Colon (tissue), 2 donors: ENCODE results near the gene CAMK1.

ENCODE experiments used
- FAIRE-seq: peaks from 2 replicates; lab custom pipeline; 2012; peaks lifted over from hg19 to GRCh38; lab: Jason Lieb, UNC
- donor health status: control.
- donor health status: control.

Gene CAMK1

DNA sequence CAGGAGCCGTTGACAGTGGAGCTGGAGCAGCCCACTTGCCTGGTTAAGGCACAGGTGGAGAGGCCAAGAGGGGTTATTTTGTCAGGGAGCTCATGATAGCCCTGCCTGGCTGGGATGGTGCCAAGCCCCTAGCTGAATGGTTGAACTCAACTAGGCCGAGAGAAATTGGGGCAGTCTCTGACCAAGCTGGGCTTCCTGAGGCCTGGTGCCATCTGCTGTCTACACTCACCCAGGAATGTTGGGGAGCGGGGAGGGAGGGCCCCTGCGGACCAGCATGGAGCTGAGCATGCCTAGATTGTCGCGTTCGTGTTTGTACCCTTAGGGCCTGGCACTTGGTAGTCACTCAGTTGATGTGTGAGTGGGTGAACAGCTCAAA is 37.0 kb downstream of the CAMK1 start:
- no peak for FAIRE-seq

GRCh38 chr3:9732080-9732739 is 37.5 kb downstream of the CAMK1 start:
- FAIRE-seq, result no peak

- no peak for FAIRE-seq
Observed at GRCh38 chr3:9731206-9732079, 38.3 kb downstream of the CAMK1 start, which contains the start of gene BRPF1. Gene BRPF1 (plus strand): TSS chr3:9731735. CDS start chr3:9734141, 2,406 bp downstream.

GRCh38 chr3:9730657-9731205 is 39.0 kb downstream of the CAMK1 start:
- FAIRE-seq, result no peak

GRCh38 chr3:9729419-9729818 is 40.3 kb downstream of the CAMK1 start:
- FAIRE-seq, result no peak

DNA sequence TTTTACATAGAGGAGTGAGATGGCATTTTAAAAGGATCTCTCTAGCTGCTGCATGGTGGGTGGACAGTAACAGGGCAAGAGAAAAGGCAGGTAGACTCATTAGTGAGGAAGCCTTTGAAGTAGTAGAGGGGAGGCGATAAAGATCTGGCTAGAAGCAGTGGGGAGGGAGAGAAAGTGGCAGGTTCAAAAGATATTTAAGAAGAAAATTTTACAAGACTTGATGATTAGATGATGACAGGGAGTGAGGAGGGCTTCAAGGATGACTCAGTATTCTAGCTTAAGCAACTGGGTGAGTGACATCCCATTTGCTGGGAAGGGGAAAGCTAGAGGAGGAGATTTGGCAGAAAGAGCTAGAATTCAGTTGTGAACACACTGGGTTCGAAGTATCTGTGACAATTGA is 42.0 kb downstream of the CAMK1 start:
- no peak for FAIRE-seq

- FAIRE-seq, result no peak
Observed at GRCh38 chr3:9727041-9727595, 42.6 kb downstream of the CAMK1 start.

DNA sequence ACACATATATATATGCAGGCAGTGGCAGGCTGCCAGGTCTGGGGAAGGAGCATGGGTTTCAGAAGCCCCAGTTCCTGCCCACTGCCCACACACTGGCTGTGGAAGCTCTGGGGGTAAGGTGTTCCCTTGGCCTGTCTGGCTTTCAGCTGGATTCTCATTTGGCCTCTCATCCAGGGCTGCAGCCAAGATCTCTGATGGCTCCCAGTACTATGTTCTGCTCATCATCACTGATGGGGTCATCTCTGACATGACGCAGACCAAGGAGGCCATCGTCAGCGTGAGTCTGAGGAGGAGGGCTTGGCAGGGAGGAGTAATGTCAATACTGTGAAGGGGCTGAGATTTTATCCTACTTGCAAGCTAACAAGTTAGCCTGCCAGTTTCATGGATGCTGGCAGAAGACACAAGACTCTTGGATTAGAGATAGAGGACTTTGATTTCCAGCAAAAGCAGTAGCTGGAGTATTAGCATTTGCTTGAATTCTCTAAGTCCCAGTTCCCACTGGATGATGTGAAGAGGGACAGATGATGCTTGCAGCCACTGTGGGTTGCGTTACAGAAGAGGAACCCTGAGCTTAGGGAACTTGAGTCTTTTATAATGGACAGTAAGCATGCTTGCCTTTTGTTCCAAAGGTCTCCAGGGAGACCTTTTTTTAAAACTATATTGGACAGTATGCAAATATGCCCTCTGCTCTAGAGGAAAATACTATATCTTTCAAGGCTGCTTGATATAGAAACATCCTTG is 43.8 kb downstream of the CAMK1 start:
- no peak for FAIRE-seq

GRCh38 chr3:9721700-9722060 is 48.1 kb downstream of the CAMK1 start:
- FAIRE-seq, result no peak

DNA sequence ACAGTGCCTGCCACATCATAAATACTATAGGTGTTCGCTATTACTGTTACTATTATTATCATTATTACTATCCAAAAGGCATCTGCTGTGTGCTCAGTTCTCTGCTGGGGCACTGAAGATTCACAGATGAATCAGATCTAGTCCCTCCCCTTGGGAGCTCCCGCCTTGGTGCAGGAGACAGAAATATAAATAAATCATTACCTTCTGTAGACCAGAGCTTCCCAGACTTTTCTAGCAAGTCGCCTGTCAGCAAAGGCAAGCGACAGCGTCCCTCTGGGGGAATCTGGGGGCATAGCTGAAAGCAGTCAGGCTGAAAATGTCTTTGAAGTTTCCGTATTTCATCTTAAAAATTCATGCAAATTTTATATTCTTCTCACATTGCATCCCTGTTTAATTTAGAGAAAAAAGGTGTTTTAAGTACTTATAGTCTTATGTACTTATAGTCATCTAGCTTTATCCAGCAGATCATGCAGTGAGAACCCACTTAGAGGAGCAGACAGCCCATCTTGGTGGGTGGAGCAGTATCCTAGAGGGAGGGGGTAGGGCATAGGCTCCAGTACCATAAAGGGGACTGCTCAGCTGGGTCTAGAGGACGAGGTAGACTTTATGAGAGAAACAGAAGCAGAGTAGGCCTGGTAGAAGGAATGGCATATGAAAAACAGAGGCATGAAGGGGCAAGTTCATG is 48.6 kb downstream of the CAMK1 start:
- FAIRE-seq, result no peak

GRCh38 chr3:9718118-9718517 is 51.6 kb downstream of the CAMK1 start:
- no peak for FAIRE-seq

DNA sequence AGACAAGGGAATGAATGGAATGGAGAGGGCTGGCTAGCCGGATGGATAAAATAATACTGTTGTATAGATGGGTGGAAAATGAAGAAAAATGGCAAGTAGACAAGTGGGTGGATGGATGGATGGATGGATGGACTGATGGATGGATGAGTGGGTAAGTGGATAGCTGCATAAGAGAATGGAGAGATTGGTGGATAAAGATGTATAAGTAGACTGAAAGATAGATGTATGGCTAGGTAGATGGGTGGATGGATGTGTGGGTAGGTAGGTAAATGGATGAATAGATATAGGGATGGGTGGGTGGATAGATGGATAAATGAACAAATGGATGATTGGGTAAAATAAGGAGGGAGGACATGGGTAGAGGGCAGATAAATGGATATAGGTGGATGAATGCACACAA is 52.2 kb downstream of the CAMK1 start:
- FAIRE-seq, result no peak

DNA sequence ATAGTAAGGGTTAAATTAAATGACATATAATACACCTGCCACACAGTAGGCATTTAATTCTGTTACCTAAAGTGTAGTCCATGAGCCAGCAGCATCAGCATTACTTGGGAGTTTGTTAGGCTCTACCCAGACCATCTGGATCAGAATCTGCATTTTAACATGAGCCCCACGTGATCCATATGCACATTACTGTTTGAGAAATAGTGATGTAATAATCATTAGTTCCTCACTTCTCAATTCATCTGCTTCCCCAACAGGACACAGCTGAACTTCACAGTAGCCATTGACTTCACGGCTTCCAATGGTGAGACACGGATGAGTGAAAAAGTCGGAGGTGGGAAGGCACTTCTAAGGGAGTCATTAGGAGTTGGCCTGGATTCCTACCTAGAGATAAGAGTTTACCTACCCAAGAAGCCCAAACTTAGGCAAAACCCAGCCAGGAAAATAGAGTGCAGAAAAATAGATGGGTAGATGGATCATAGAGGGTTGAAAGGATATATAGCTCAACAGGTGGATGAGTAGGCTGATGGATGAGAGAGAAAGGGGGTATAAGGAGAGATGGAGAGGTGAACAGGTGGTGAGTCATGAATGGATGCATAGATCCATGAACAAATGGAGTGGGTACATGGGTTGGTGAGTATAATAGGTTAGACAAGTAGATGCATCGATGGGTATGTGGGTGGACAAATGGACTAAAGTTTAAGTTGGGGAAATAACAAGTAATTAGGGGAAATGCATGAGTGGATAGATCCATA is 52.8 kb downstream of the CAMK1 start:
- no peak for FAIRE-seq

GRCh38 chr3:9715764-9716437 is 53.8 kb downstream of the CAMK1 start:
- no peak for FAIRE-seq

DNA sequence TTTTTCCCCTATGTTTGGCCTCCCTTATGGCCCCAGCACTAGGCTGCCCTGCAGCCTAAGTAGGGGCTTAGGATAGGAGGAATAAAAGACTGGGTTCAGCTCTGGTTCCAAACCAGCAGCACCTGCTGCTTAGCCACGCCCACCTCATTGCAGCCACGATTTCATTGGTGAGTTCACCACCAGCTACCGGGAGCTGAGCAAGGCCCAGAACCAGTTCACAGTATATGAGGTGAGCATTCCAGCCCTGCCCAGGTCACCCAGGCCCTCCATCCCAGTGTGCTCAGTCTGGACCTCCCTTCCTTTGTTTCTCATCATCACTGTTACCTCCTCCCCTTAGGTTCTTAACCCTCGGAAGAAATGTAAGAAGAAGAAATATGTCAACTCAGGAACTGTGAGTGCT is 54.6 kb downstream of the CAMK1 start:
- no peak for FAIRE-seq

- no peak for FAIRE-seq
Observed at GRCh38 chr3:9713142-9713541, 56.6 kb downstream of the CAMK1 start.

DNA sequence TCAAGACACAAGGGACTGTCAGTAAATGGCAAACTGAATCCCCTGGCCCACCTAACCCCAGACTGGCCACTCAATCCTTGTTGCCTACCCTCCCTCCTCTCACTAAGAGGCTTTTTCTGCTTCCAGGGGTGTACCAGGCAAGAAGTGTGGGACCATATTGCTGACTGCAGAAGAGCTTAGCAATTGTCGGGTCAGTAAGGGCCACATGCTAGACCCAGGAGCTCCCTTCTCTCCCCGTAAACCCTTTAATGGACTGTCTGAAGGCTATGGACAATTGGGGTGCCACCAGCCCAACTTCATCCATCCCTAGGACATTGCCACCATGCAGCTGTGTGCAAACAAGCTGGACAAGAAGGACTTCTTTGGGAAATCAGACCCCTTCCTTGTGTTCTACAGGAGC is 57.3 kb downstream of the CAMK1 start:
- no peak for FAIRE-seq

DNA sequence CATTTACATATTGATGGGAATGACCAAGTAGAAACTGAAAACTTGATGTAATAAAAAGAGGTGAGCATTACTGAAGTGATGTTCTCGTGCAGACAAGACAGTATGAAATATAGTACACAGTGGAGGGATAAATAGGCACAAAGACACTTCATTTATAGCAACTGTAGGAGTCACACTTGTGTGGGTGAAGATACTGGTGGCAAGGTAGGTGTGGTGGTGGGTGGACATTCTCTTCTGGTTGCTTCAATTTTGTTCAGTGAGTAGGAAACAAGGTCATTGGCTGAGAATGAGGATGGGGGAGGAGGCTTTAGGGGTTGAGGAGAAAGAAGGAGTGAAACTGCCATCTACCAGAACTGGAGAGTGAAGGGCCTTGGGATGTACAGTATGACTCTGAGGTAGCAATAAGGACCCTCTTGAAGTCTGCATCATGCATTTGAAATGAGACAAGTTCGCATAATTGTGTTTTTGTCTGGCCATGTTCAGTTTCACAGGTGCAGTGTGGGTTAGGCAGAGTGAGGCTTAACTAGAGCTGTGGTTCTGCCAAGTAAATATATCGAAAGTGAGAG is 59.5 kb downstream of the CAMK1 start:
- no peak for FAIRE-seq
